GM12878 (cell line): Measurements from ENCODE around the gene KDM2A. TPM values are rescaled to one million over a fixed set of nuclear protein-coding genes. Genes with fewer than 3 reads are reported as not detected.

Experiments used
- ATAC-seq: fragments of 200-7000 bp; cut with Tn5 transposase; 3 replicates; pipeline ENCODE4 v1.9.1; 2020; ENCODE audit warnings: mild to moderate bottlenecking, moderate library complexity
- BruUV-seq: library from RNA; stranded (reverse); fragments of 400-500 nt; replicated peaks from 2 replicates; lab custom pipeline; 2021; lab: Mats Ljungman, UMichigan
- CTCF ChIA-PET: fragments of 300-600 bp; sonication (Branson Sonifier 250); formaldehyde crosslinking; extraction: SDS; loops from one replicate; lab custom pipeline; 2021; ENCODE audit warnings: inconsistent platforms; lab: Yijun Ruan, JAX
- POLR2A ChIA-PET: fragments of 350-600 bp; formaldehyde crosslinking; extraction: SDS; loops from one replicate; lab custom pipeline; 2021; ENCODE audit warnings: inconsistent platforms; lab: Charles Lee
- RAD21 ChIA-PET: fragments of 300-600 bp; sonication (Branson Sonifier 250); formaldehyde crosslinking; loops from one replicate; lab custom pipeline; 2023; ENCODE audit warnings: antibody characterized with exemption; ENCODE audit not compliant: unreplicated experiment; lab: Charles Lee
- SMC1A ChIA-PET: fragments of 300-600 bp; sonication (Branson Sonifier 250); formaldehyde crosslinking; loops from one replicate; lab custom pipeline; 2023; ENCODE audit not compliant: unreplicated experiment, uncharacterized antibody; lab: Charles Lee
- DNase-seq: peaks from one replicate; pipeline ENCODE4 v3.0.0-alpha.2; 2011; ENCODE audit warnings: low read depth, low spot score
- FAIRE-seq: peaks from 3 replicates; lab custom pipeline; 2011; peaks lifted over from hg19 to GRCh38; lab: Jason Lieb, UNC
- H2AFZ ChIP-seq: 2 replicates; pipeline ENCODE4 v1.6.0; 2011; ENCODE audit warnings: low read depth, low read length, control low read depth; ENCODE audit not compliant: control insufficient read depth
- H3K27ac ChIP-seq: 2 replicates; pipeline ENCODE4 v1.5.1; 2011; ENCODE audit warnings: control low read depth; ENCODE audit not compliant: control insufficient read depth, insufficient read depth
- H3K27me3 ChIP-seq, 2 experiments: replicated peaks in 1 of 2; 2 replicates each; pipeline versions ENCODE4 v1.6.0 to v1.6.1; 2011; ENCODE audit warnings: low read length in 1 of 2; ENCODE audit not compliant: control insufficient read depth in 2 of 2, insufficient read depth in 2 of 2
- H3K36me3 ChIP-seq, 2 experiments: 2 replicates each; pipeline ENCODE4 v1.5.1; 2011; ENCODE audit warnings: low read length in 1 of 2; ENCODE audit not compliant: control insufficient read depth in 2 of 2, insufficient read depth in 2 of 2
- H3K4me1 ChIP-seq: 2 replicates; pipeline ENCODE4 v1.6.1; 2011; ENCODE audit warnings: mild to moderate bottlenecking, low read length, moderate library complexity, mixed read lengths; ENCODE audit not compliant: control insufficient read depth, insufficient read depth
- H3K4me2 ChIP-seq: 2 replicates; pipeline ENCODE4 v1.6.0; 2011; ENCODE audit warnings: control low read depth; ENCODE audit not compliant: control insufficient read depth, insufficient read depth
- H3K4me3 ChIP-seq: fragments of 200-600 bp; sonication (generic); 2 replicates; pipeline ENCODE4 v1.5.1; 2016
- H3K79me2 ChIP-seq: 2 replicates; pipeline ENCODE4 v1.6.0; 2011; ENCODE audit warnings: low read length; ENCODE audit not compliant: control insufficient read depth, insufficient read depth
- H3K9ac ChIP-seq: 2 replicates; pipeline ENCODE4 v1.8.0; 2011; ENCODE audit warnings: low read length, control low read depth, mixed read lengths; ENCODE audit not compliant: control insufficient read depth, insufficient read depth
- H3K9me3 ChIP-seq: replicated peaks from 3 replicates; pipeline ENCODE4 v1.5.1; 2011; ENCODE audit warnings: mild to moderate bottlenecking, low read length; ENCODE audit not compliant: control insufficient read depth, insufficient read depth
- H4K20me1 ChIP-seq: 2 replicates; pipeline ENCODE4 v1.6.0; 2011; ENCODE audit not compliant: control insufficient read depth, insufficient read depth
- BACH1 ChIP-seq: fragments of 450-650 bp; IDR thresholded peaks from 2 replicates; pipeline ENCODE4 v1.6.1; 2017; ENCODE audit warnings: mild to moderate bottlenecking, borderline replicate concordance
- CBX5 ChIP-seq: sonication (generic); IDR thresholded peaks from 2 replicates; pipeline ENCODE4 v1.6.1; 2016; ENCODE audit warnings: low read depth, moderate library complexity, mild to moderate bottlenecking, inconsistent platforms
- CHD1 ChIP-seq: IDR thresholded peaks from 2 replicates; pipeline ENCODE4 v1.6.1; 2012; ENCODE audit warnings: low read depth, low read length, improper control_type of control experiment
- EP300 ChIP-seq, 2 experiments: fragments of 150-350 bp in 1 of 2; IDR thresholded peaks; 2 replicates each; pipeline ENCODE4 v1.6.1; 2011 to 2012; ENCODE audit warnings: low read depth in 2 of 2, low read length in 2 of 2, borderline replicate concordance in 1 of 2, improper control_type of control experiment in 1 of 2, inconsistent platforms in 1 of 2; ENCODE audit not compliant: control insufficient read depth in 1 of 2
- IRF4 ChIP-seq: IDR thresholded peaks from 2 replicates; pipeline ENCODE4 v1.6.1; 2011; ENCODE audit warnings: low read depth, low read length
- SIN3A ChIP-seq: IDR thresholded peaks from 2 replicates; pipeline ENCODE4 v1.6.1; 2012; ENCODE audit warnings: low read depth, low read length, improper control_type of control experiment
- SP1 ChIP-seq: IDR thresholded peaks from one replicate; pipeline ENCODE4 v1.6.1; 2011; ENCODE audit warnings: low read depth, low read length
- ZNF217 ChIP-seq: fragments of 450-650 bp; IDR thresholded peaks from 2 replicates; pipeline ENCODE4 v1.6.1; 2017; ENCODE audit warnings: antibody characterized with exemption, mild to moderate bottlenecking
- WGBS: methylation state at CpG from one replicate; pipeline ENCODE4 v1.1.6; 2016; ENCODE audit warnings: low lambda C conversion rate; ENCODE audit not compliant: insufficient replicate concordance, insufficient coverage; ENCODE audit errors: missing lambda C conversion rate; 5-methylcytosine and 5-hydroxymethylcytosine counted together
- in situ Hi-C: fragments of 300-500 bp; cut with MboI; formaldehyde crosslinking; loops from 9 replicates; pipeline ENCODE4 v1.14.3; 2018; ENCODE audit warnings: mixed read lengths
- intact Hi-C: fragments of 100-400 bp; cut with micrococcal nuclease; formaldehyde crosslinking; loops from one replicate; pipeline ENCODE4 v1.14.2; 2022; ENCODE audit not compliant: unreplicated experiment
- polyA plus RNA-seq, 11 experiments: library from polyadenylated mRNA; depleted of rRNA in 4 of 11; unstranded in 6 of 11; stranded (reverse) in 5 of 11; fragments of >200 nt; fragmentation: Nextera tagmentation in 4 of 11; fragmentation: Illumina TruSeq in 1 of 11; extraction: Ambion mirVana in 4 of 11; extraction: Trizol in 1 of 11; gene quantifications; 1 replicate in 1 of 11; 2 replicates in 10 of 11; pipeline versions ENCODE4 v1.2.1 to v1.2.3, GENCODE V29; 2011 to 2016; ENCODE audit warnings: inconsistent platforms in 2 of 11, missing spikeins in 2 of 11, low read depth in 1 of 11
- total RNA-seq, 4 experiments: library from RNA; depleted of rRNA in 3 of 4; stranded (reverse); fragments of >200 nt in 3 of 4; fragmentation: Illumina TruSeq in 1 of 4; extraction: Trizol in 1 of 4; gene quantifications; 2 replicates each; pipeline versions ENCODE4 v1.2.1 to v1.2.3, GENCODE V29; 2013 to 2021

Gene KDM2A
- total and polyA plus RNA-seq, 10 of the 15 experiments (the other 5 are each of a cell fraction or from before 2014, with no cell fraction given) = 10.5 to 69.3 (median 41.6) TPM

GRCh38 chr11:67293090-67293489 lies 174.0 kb downstream of the KDM2A start (continued):
- TF ChIP-seq SP1 (no peak), BACH1 (no peak), SIN3A (no peak), IRF4 (no peak), EP300 (IDR thresholded peaks at IDR 0.05; ENCODE audit: borderline replicate concordance in 1 of 2, control insufficient read depth in 1 of 2, low read depth in 2 of 2, low read length in 2 of 2) (no peak), CHD1 (no peak)

GRCh38 chr11:67295846-67296245 lies 176.8 kb downstream of the KDM2A start:
- Histone ChIP-seq H3K27me3 (no peaks in the 10 kb centered on the region), H3K4me2 (no peak overlapping the region), H3K36me3 (peaks cover 19 to 20% of the 10 kb centered on the region in 2 experiments), H3K79me2 (peaks cover under 1% of the 10 kb centered on the region), H3K27ac (no peak overlapping the region), H3K9ac (no peak overlapping the region), H3K4me1 (no peaks in the 10 kb centered on the region), H4K20me1 (no peaks in the 10 kb centered on the region), H3K4me3 (no peak overlapping the region), H3K9me3 (peaks cover 10% of the 10 kb centered on the region), H2AFZ (no peak overlapping the region)
- no TSS peak for BruUV-seq
- WGBS = 100% methylated on average over 1 of the region's 1 CpG
- intact Hi-C loops = no loop called here
- TF ChIP-seq ZNF217 (no peak), CBX5 (peak; percentile 73; the same call in 1 of the 2 replicates)
- ChIA-PET POLR2A (no interaction called here), SMC1A (interaction anchor here (1.2 kb wide), 1 partner anchor 31 kb away, joined by 3 read pairs; no protein-coding TSS in a partner anchor), CTCF (interaction anchor here (2.1 kb wide), 1 partner anchor 33 kb away, joined by 6 read pairs; no protein-coding TSS in a partner anchor), RAD21 (no interaction called here)
- DNase-seq (no peak), FAIRE-seq (no peak), ATAC-seq (no peak)
- in situ Hi-C loops = no loop called here
